GM18868 (cell line): ENCODE measurements around the gene GRB10.
A peak's percentile ranks its signal among the peaks of the same experiment; 100 is the strongest.

Experiments
- ATAC-seq: cut with Tn5 transposase; IDR thresholded peaks from one replicate; pipeline ENCODE4 v1.9.1; 2021; ENCODE audit warnings: mild to moderate bottlenecking, moderate library complexity; ENCODE audit not compliant: unreplicated experiment

The GRB10 gene

GRCh38 chr7:50782375-50783208 lies at the start of gene GRB10:
TSS of gene GRB10 (minus strand) at chr7:50782896. CDS start at chr7:50732322, 50,574 bp downstream.
- ATAC-seq, result no peak

GRCh38 chr7:50828801-50829200 lies 46.1 kb upstream of the GRB10 start:
- no peak for ATAC-seq

- no peak for ATAC-seq
Measured at GRCh38 chr7:50828116-50828515, 45.4 kb upstream of the GRB10 start.

- ATAC-seq, result no peak
Measured at GRCh38 chr7:50827281-50827680, 44.6 kb upstream of the GRB10 start.

GRCh38 chr7:50826371-50827172 lies 43.9 kb upstream of the GRB10 start:
- ATAC-seq, result no peak

GRCh38 chr7:50825465-50825864 lies 42.8 kb upstream of the GRB10 start:
- ATAC-seq, result no peak

GRCh38 chr7:50824882-50825281 lies 42.2 kb upstream of the GRB10 start:
- ATAC-seq, result no peak

- no peak for ATAC-seq
Measured at GRCh38 chr7:50822706-50823105, 40.0 kb upstream of the GRB10 start.

GRCh38 chr7:50822110-50822509 lies 39.4 kb upstream of the GRB10 start:
- ATAC-seq, result no peak

- peak; percentile 51 for ATAC-seq
Measured at GRCh38 chr7:50821457-50822008, 38.8 kb upstream of the GRB10 start.

- no peak for ATAC-seq
Measured at GRCh38 chr7:50818324-50818723, 35.6 kb upstream of the GRB10 start.

- no peak for ATAC-seq
Measured at GRCh38 chr7:50817561-50817960, 34.9 kb upstream of the GRB10 start.

GRCh38 chr7:50815138-50815537 lies 32.4 kb upstream of the GRB10 start:
- ATAC-seq, result no peak

GRCh38 chr7:50814166-50814565 lies 31.5 kb upstream of the GRB10 start:
- ATAC-seq, result no peak

GRCh38 chr7:50812841-50813475 lies 30.3 kb upstream of the GRB10 start:
- ATAC-seq, result no peak

GRCh38 chr7:50812094-50812493 lies 29.4 kb upstream of the GRB10 start:
- no peak for ATAC-seq

GRCh38 chr7:50808282-50808888 lies 25.7 kb upstream of the GRB10 start:
- no peak for ATAC-seq

- no peak for ATAC-seq
Measured at GRCh38 chr7:50807026-50807730, 24.5 kb upstream of the GRB10 start.

GRCh38 chr7:50806143-50806542 lies 23.4 kb upstream of the GRB10 start:
- ATAC-seq, result no peak

GRCh38 chr7:50805447-50806125 lies 22.9 kb upstream of the GRB10 start:
- no peak for ATAC-seq
